Keratinocyte (primary cell): Measurements from ENCODE around the gene LAD1. TPM values are rescaled to one million over a fixed set of nuclear protein-coding genes. Genes with fewer than 3 reads are reported as not detected.

Experiments
- DNase-seq: peaks from one replicate; pipeline ENCODE4 v3.0.0-alpha.2; 2011; ENCODE audit warnings: low read depth, missing footprints, low spot score
- FAIRE-seq: peaks from 2 replicates; lab custom pipeline; 2011; peaks lifted over from hg19 to GRCh38; lab: Jason Lieb, UNC
- H2AFZ ChIP-seq: 2 replicates; pipeline ENCODE4 v1.6.0; 2012; ENCODE audit warnings: low read length, control low read depth, inconsistent platforms; ENCODE audit not compliant: control insufficient read depth
- H3K27ac ChIP-seq: 2 replicates; pipeline ENCODE4 v1.5.1; 2011; ENCODE audit warnings: low read length; ENCODE audit not compliant: control insufficient read depth, insufficient read depth
- H3K27me3 ChIP-seq: 3 replicates; pipeline ENCODE4 v1.6.0; 2011; ENCODE audit warnings: low read length; ENCODE audit not compliant: control insufficient read depth, insufficient read depth; ENCODE audit errors: extremely low read depth
- H3K36me3 ChIP-seq, 2 experiments: 2 replicates in 1 of 2; 3 replicates in 1 of 2; pipeline ENCODE4 v1.5.1; 2011; ENCODE audit warnings: low read length in 2 of 2, mild to moderate bottlenecking in 1 of 2; ENCODE audit not compliant: control insufficient read depth in 2 of 2, insufficient read depth in 2 of 2; ENCODE audit errors: extremely low read depth in 1 of 2
- H3K4me1 ChIP-seq: 3 replicates; pipeline ENCODE4 v1.5.1; 2011; ENCODE audit warnings: low read length; ENCODE audit not compliant: control insufficient read depth, insufficient read depth; ENCODE audit errors: extremely low read depth
- H3K4me2 ChIP-seq: 3 replicates; pipeline ENCODE4 v1.6.0; 2011; ENCODE audit warnings: low read depth, low read length; ENCODE audit not compliant: control insufficient read depth, insufficient read depth; ENCODE audit errors: extremely low read depth
- H3K4me3 ChIP-seq, 3 experiments: fragments of 200-600 bp in 1 of 3; sonication (generic) in 1 of 3; 2 replicates in 2 of 3; 3 replicates in 1 of 3; pipeline ENCODE4 v1.5.1; 2011 to 2016; ENCODE audit warnings: low read length in 3 of 3, mild to moderate bottlenecking in 3 of 3, control low read depth in 2 of 3, inconsistent platforms in 1 of 3, low read depth in 1 of 3, mixed read lengths in 1 of 3, mixed run types in 1 of 3, moderate library complexity in 1 of 3; ENCODE audit not compliant: control insufficient read depth in 2 of 3, insufficient read depth in 2 of 3; ENCODE audit errors: extremely low read depth in 1 of 3
- H3K79me2 ChIP-seq: 2 replicates; pipeline ENCODE4 v1.6.0; 2012; ENCODE audit warnings: low read length; ENCODE audit not compliant: control insufficient read depth, insufficient read depth
- H3K9ac ChIP-seq: 3 replicates; pipeline ENCODE4 v1.6.0; 2011; ENCODE audit warnings: low read length; ENCODE audit not compliant: control insufficient read depth, insufficient read depth; ENCODE audit errors: extremely low read depth
- H3K9me1 ChIP-seq: 3 replicates; pipeline ENCODE4 v1.6.0; 2011; ENCODE audit warnings: low read length; ENCODE audit not compliant: control insufficient read depth, insufficient read depth; ENCODE audit errors: extremely low read depth
- H3K9me3 ChIP-seq: 2 replicates; pipeline ENCODE4 v1.5.1; 2012; ENCODE audit warnings: low read depth, low read length; ENCODE audit not compliant: control insufficient read depth
- H4K20me1 ChIP-seq: 3 replicates; pipeline ENCODE4 v1.6.0; 2011; ENCODE audit warnings: low read length; ENCODE audit not compliant: control insufficient read depth, insufficient read depth; ENCODE audit errors: extremely low read depth
- EZH2 ChIP-seq: IDR thresholded peaks from one replicate; pipeline ENCODE4 v1.6.1; 2012; ENCODE audit warnings: inconsistent platforms, mild to moderate bottlenecking, low read length, moderate library complexity
- dilution Hi-C: fragments of 300-500 bp; cut with MboI; formaldehyde crosslinking; loops from one replicate; pipeline ENCODE4 v1.7.0; 2020; ENCODE audit warnings: low sequenced_read_pairs; ENCODE audit not compliant: extremely low pct_ligation_motif_present
- polyA plus RNA-seq, 5 experiments: library from polyadenylated mRNA; depleted of rRNA in 3 of 5; stranded (reverse) in 3 of 5; stranded (forward) in 1 of 5; unstranded in 1 of 5; fragments of >200 nt; gene quantifications; 1 replicate in 1 of 5; 2 replicates in 3 of 5; 3 replicates in 1 of 5; pipeline versions ENCODE4 v1.2.1 to v1.2.3, GENCODE V29; 2011 to 2012; ENCODE audit warnings: missing spikeins in 2 of 5, low read depth in 1 of 5, low replicate concordance in 1 of 5
- TF ChIP-seq, protein P1 (sequence below), 3 experiments: IDR thresholded peaks in 1 of 3; conservative IDR thresholded peaks in 1 of 3; optimal IDR thresholded peaks in 1 of 3; 2 replicates in 2 of 3; 3 replicates in 1 of 3; pipeline versions ENCODE3 to v1.5.1; 2011; ENCODE audit warnings: low read length in 3 of 3, mild to moderate bottlenecking in 3 of 3, moderate library complexity in 2 of 3, control low read depth in 1 of 3, inconsistent platforms in 1 of 3; ENCODE audit not compliant: insufficient read depth in 2 of 3; ENCODE audit errors: extremely low read depth in 1 of 3

The LAD1 gene
- polyA plus RNA-seq, 1 donor (not counting 4 experiments of a cell fraction or from before 2014, with no cell fraction given), result 82.9 TPM

DNA sequence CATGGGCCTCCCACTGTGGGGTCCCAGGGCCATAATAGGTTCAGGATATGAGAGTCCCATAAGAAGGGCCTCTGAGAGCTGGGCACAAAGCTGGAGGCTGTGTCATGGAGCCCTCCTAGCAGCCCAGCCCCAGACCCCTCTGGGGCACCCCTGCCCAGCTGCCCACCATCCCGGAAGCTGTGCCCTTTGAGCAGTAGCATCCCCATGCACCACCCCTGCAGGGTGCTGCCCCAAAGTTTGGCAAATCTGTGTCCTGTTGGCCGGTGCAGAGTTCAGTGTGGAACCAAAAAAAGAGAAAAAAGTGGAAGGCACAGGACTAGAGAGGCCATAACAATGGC lies 39.3 kb downstream of the LAD1 start:
- Histone ChIP-seq H3K4me2 (no peak overlapping the region), H3K9me1 (no peaks in the 10 kb centered on the region), H3K9ac (no peak overlapping the region), H3K27me3 (peaks cover 11% of the 10 kb centered on the region), H3K4me3 (no peak overlapping the region), H4K20me1 (no peaks in the 10 kb centered on the region), H3K36me3 (no peaks in the 10 kb centered on the region), H3K4me1 (peaks cover 19% of the 10 kb centered on the region), H3K9me3 (no peaks in the 10 kb centered on the region), H2AFZ (no peak overlapping the region), H3K27ac (no peak overlapping the region), H3K79me2 (no peaks in the 10 kb centered on the region)
- no peak for TF ChIP-seq EZH2
- TF ChIP-seq, protein P1, sequence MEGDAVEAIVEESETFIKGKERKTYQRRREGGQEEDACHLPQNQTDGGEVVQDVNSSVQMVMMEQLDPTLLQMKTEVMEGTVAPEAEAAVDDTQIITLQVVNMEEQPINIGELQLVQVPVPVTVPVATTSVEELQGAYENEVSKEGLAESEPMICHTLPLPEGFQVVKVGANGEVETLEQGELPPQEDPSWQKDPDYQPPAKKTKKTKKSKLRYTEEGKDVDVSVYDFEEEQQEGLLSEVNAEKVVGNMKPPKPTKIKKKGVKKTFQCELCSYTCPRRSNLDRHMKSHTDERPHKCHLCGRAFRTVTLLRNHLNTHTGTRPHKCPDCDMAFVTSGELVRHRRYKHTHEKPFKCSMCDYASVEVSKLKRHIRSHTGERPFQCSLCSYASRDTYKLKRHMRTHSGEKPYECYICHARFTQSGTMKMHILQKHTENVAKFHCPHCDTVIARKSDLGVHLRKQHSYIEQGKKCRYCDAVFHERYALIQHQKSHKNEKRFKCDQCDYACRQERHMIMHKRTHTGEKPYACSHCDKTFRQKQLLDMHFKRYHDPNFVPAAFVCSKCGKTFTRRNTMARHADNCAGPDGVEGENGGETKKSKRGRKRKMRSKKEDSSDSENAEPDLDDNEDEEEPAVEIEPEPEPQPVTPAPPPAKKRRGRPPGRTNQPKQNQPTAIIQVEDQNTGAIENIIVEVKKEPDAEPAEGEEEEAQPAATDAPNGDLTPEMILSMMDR (optimal IDR thresholded peaks at IDR 0.05 in 1 of 3, IDR thresholded peaks at IDR 0.05 in 1 of 3, conservative IDR thresholded peaks at IDR 0.05 in 1 of 3; ENCODE audit: extremely low read depth in 1 of 3, insufficient read depth in 2 of 3, low read length in 3 of 3), result no peak
- dilution Hi-C loops, result no loop called here
- FAIRE-seq (no peak), DNase-seq (no peak)

DNA sequence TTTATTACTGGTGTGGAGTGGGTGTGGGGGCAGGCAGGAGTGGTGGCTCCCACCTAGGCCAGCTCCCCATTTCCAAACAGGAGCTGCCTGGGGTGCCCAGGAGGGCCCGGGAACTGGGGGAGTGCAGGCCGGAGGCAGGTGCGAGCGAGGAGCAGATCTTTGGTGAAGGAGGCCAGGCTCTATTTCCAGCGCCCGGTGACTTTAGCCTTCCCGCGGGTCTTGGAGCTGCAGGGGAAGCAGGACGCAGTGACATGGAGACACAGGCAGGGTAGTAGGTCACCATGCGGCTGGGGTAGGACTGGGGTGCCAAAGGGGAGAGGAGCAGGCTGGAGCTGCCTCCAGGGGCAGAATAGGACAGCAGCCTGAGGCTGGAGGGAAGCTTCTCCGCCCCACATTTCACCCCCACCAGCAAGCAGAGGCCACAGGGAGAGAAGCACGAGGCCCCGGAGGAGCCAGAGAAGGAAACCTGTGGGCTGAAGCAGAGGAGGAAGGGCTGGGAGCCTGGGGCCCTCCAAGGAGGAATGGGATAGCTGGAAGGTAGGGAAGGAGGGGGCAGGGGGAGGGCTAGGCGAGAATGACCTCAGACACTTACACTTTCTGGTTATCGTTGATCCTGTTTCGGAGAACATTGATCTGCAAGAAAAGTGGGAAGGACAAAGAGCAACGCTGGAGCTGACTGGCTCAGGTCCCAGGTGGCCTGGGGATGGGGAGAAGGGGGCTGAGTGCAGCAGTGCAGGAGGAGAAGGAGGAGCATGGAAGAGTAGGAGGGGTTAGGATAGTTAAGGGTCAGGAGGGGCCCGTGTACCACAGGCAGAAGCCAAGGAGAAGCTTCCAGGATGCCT lies 39.9 kb downstream of the LAD1 start:
- Histone ChIP-seq H3K4me3 (no peak overlapping the region), H3K9me3 (no peaks in the 10 kb centered on the region), H3K27ac (no peak overlapping the region), H3K4me1 (peaks cover 25% of the 10 kb centered on the region), H3K9ac (no peak overlapping the region), H4K20me1 (no peaks in the 10 kb centered on the region), H2AFZ (no peak overlapping the region), H3K36me3 (no peaks in the 10 kb centered on the region), H3K4me2 (no peak overlapping the region), H3K9me1 (no peaks in the 10 kb centered on the region), H3K27me3 (peaks cover 11% of the 10 kb centered on the region), H3K79me2 (no peaks in the 10 kb centered on the region)
- dilution Hi-C loops, result no loop called here
- DNase-seq (no peak), FAIRE-seq (no peak)
- TF ChIP-seq, protein P1 (optimal IDR thresholded peaks at IDR 0.05 in 1 of 3, IDR thresholded peaks at IDR 0.05 in 1 of 3, conservative IDR thresholded peaks at IDR 0.05 in 1 of 3; ENCODE audit: extremely low read depth in 1 of 3, insufficient read depth in 2 of 3, low read length in 3 of 3), result no peak
- TF ChIP-seq EZH2, result no peak
